ENCODE results near the gene ANKRD11. TPM values are rescaled to one million over a fixed set of nuclear protein-coding genes. Genes with fewer than 3 reads are reported as not detected.

ANKRD11 gene
- total and polyA plus RNA-seq, 2 donors (not counting 3 experiments of a cell fraction or from before 2014, with no cell fraction given): 55.8 to 191 TPM

DNA sequence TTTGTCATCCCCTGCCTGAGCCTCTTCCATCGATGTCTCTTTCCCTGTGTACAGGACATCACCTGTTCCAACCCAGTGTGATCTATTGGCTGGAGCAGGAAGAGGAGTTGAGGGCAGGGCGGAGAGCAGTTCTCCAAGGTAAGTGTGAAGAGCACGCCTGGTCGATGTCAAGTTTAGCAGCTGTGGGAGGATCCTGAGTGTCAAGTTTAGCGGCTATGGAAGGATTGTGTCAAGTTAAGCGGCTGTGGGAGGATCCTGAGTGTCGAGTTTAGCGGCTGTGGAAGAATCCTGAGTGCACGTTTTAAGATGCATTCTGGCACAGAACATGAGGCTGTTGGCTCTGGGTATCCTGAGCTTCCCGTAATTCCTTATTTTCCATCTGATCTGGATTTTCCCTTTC is 265.7 kb downstream of the ANKRD11 start:
- DNase-seq (ENCODE audit: low read depth, low spot score): no peak
- Histone ChIP-seq H3K27ac (ENCODE audit: insufficient read depth, low read depth, low read length) (no peak overlapping the region), H3K27me3 (ENCODE audit: control insufficient read depth in 2 of 2, insufficient read depth in 2 of 2, low read length in 2 of 2) (no peaks in the 10 kb centered on the region), H3K4me2 (ENCODE audit: insufficient read depth, low read length) (no peak overlapping the region), H4K20me1 (replicated peaks; ENCODE audit: control insufficient read depth, extremely low read depth, insufficient read depth, low read length) (no peaks in the 10 kb centered on the region), H3K79me2 (ENCODE audit: control insufficient read depth, insufficient read depth, low read length) (no peaks in the 10 kb centered on the region), H2AFZ (ENCODE audit: low read depth, low read length) (no peak overlapping the region), H3K4me3 (replicated peaks in 1 of 3; ENCODE audit: insufficient read depth in 1 of 3, low read depth in 1 of 3, low read length in 3 of 3) (no peak overlapping the region), H3K9me1 (replicated peaks; ENCODE audit: control insufficient read depth, extremely low read depth, insufficient read depth, low read length) (no peaks in the 10 kb centered on the region), H3K9me3 (replicated peaks; ENCODE audit: control insufficient read depth, insufficient read depth, low read length) (peaks cover 25% of the 10 kb centered on the region), H3K4me1 (ENCODE audit: control insufficient read depth, extremely low read depth, insufficient read depth, low read length) (no peaks in the 10 kb centered on the region), H3K9ac (replicated peaks; ENCODE audit: extremely low read depth, insufficient read depth, low read length) (no peak overlapping the region), H3K36me3 (ENCODE audit: control insufficient read depth in 2 of 2, extremely low read depth in 1 of 2, insufficient read depth in 2 of 2, low read length in 2 of 2) (peaks cover 21 to 54% of the 10 kb centered on the region in 2 experiments)
- ChIA-PET CTCF (no interaction called here), POLR2A (no interaction called here)
- no peak for FAIRE-seq
- dilution Hi-C loops (cut with MboI; ENCODE audit: extremely low pct_ligation_motif_present, low sequenced_read_pairs) (no loop called here), intact Hi-C loops (cut with micrococcal nuclease) (no loop called here)
- TF ChIP-seq, protein P1, sequence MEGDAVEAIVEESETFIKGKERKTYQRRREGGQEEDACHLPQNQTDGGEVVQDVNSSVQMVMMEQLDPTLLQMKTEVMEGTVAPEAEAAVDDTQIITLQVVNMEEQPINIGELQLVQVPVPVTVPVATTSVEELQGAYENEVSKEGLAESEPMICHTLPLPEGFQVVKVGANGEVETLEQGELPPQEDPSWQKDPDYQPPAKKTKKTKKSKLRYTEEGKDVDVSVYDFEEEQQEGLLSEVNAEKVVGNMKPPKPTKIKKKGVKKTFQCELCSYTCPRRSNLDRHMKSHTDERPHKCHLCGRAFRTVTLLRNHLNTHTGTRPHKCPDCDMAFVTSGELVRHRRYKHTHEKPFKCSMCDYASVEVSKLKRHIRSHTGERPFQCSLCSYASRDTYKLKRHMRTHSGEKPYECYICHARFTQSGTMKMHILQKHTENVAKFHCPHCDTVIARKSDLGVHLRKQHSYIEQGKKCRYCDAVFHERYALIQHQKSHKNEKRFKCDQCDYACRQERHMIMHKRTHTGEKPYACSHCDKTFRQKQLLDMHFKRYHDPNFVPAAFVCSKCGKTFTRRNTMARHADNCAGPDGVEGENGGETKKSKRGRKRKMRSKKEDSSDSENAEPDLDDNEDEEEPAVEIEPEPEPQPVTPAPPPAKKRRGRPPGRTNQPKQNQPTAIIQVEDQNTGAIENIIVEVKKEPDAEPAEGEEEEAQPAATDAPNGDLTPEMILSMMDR (IDR thresholded peaks at IDR 0.05; ENCODE audit: extremely low read depth in 1 of 2, insufficient read depth in 1 of 2, low read depth in 1 of 2, low read length in 2 of 2): no peak
- TF ChIP-seq, protein P2, sequence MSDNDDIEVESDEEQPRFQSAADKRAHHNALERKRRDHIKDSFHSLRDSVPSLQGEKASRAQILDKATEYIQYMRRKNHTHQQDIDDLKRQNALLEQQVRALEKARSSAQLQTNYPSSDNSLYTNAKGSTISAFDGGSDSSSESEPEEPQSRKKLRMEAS (IDR thresholded peaks at IDR 0.05; ENCODE audit: insufficient read depth, insufficient read length): no peak
- TF ChIP-seq GATA2 (IDR thresholded peaks at IDR 0.05; ENCODE audit: insufficient read depth, insufficient read length, low read depth, low read length) (no peak), POLR2A (IDR thresholded peaks at IDR 0.05; ENCODE audit: low read depth, low read length) (no peak), POLR2AphosphoS5 (IDR thresholded peaks at IDR 0.05; ENCODE audit: insufficient read depth, low read depth, low read length) (no peak), JUN (IDR thresholded peaks at IDR 0.05; ENCODE audit: borderline replicate concordance, insufficient read depth, insufficient read length, low read depth) (no peak), FOS (IDR thresholded peaks at IDR 0.05; ENCODE audit: borderline replicate concordance, insufficient read depth, low read length) (no peak), EZH2 (IDR thresholded peaks at IDR 0.05; ENCODE audit: borderline replicate concordance, low read depth, low read length, severe bottlenecking) (no peak), MYC (IDR thresholded peaks at IDR 0.05; ENCODE audit: low read depth, low read length) (no peak)
- BruUV-seq (replicated peaks): no TSS peak
